WTC11 (cell line): ENCODE results near the gene CELF1. TPM values are rescaled to one million over a fixed set of nuclear protein-coding genes. Genes with fewer than 3 reads are reported as not detected.

Experiments
- ATAC-seq: fragments of 200-7000 bp; cut with Tn5 transposase; 2 replicates; pipeline ENCODE4 v1.10.0; 2021; ENCODE audit warnings: mild to moderate bottlenecking, moderate library complexity
- CTCF ChIA-PET: fragments of 300-600 bp; sonication (Branson Sonifier 250); formaldehyde crosslinking; loops from one replicate; lab custom pipeline; 2021; ENCODE audit warnings: antibody characterized with exemption; lab: Charles Lee
- POLR2A ChIA-PET: fragments of 350-600 bp; sonication (Branson Sonifier 250); formaldehyde crosslinking; loops from one replicate; lab custom pipeline; 2021; ENCODE audit warnings: antibody characterized with exemption; lab: Charles Lee
- DNase-seq: peaks from one replicate; pipeline ENCODE4 v3.0.0; 2021; ENCODE audit warnings: low spot score
- H3K27ac Mint-ChIP-seq: 2 replicates; pipeline ENCODE4 v1.8.0; 2021; ENCODE audit warnings: mixed read lengths
- H3K27me3 Mint-ChIP-seq: 2 replicates; pipeline ENCODE4 v1.8.0; 2021; ENCODE audit warnings: low read depth, mild to moderate bottlenecking, moderate library complexity, mixed read lengths
- H3K36me3 Mint-ChIP-seq: 2 replicates; pipeline ENCODE4 v1.8.0; 2021; ENCODE audit warnings: mixed read lengths
- H3K4me1 Mint-ChIP-seq: 2 replicates; pipeline ENCODE4 v1.8.0; 2022; ENCODE audit warnings: mixed read lengths
- H3K4me3 Mint-ChIP-seq: 2 replicates; pipeline ENCODE4 v1.8.0; 2021; ENCODE audit warnings: mild to moderate bottlenecking, moderate library complexity, mixed read lengths
- H3K9me3 Mint-ChIP-seq: 2 replicates; pipeline ENCODE4 v1.8.0; 2021; ENCODE audit warnings: mixed read lengths
- ELF4 ChIP-seq: sonication (generic); formaldehyde crosslinking; IDR thresholded peaks from 2 replicates; pipeline ENCODE4 v1.8.1; 2022; ENCODE audit warnings: low read depth, mild to moderate bottlenecking, moderate library complexity, missing genetic modification reagents
- JUN ChIP-seq: sonication (generic); formaldehyde crosslinking; IDR thresholded peaks from 2 replicates; pipeline ENCODE4 v1.8.0; 2023; ENCODE audit warnings: mild to moderate bottlenecking, missing genetic modification reagents
- NFATC4 ChIP-seq: fragments of 250-450 bp; sonication (Bioruptor Pico); IDR thresholded peaks from 2 replicates; pipeline ENCODE4 v1.9.0; 2021; ENCODE audit warnings: mild to moderate bottlenecking
- NFYB ChIP-seq: sonication (generic); formaldehyde crosslinking; conservative IDR thresholded peaks from 2 replicates; pipeline ENCODE4 v1.8.0; 2022; ENCODE audit warnings: low read depth, missing genetic modification reagents
- OVOL2 ChIP-seq: fragments of 250-450 bp; sonication (Bioruptor Pico); IDR thresholded peaks from 2 replicates; pipeline ENCODE4 v1.9.0; 2021; ENCODE audit warnings: mild to moderate bottlenecking, borderline replicate concordance
- TEAD4 ChIP-seq: sonication (generic); formaldehyde crosslinking; IDR thresholded peaks from 2 replicates; pipeline ENCODE4 v1.8.0; 2022; ENCODE audit warnings: mild to moderate bottlenecking, missing genetic modification reagents
- ZBTB21 ChIP-seq: sonication (generic); formaldehyde crosslinking; IDR thresholded peaks from 2 replicates; pipeline ENCODE4 v1.8.1; 2023; ENCODE audit warnings: mild to moderate bottlenecking, missing genetic modification reagents, borderline replicate concordance
- ZNF317 ChIP-seq: sonication (generic); formaldehyde crosslinking; IDR thresholded peaks from 2 replicates; pipeline ENCODE4 v1.8.1; 2023; ENCODE audit warnings: low read depth, mild to moderate bottlenecking, moderate library complexity, missing genetic modification reagents, borderline replicate concordance
- total RNA-seq: library from RNA; stranded (reverse); gene quantifications from 3 replicates; pipeline ENCODE4 v1.2.3, GENCODE V29; 2021
- TF ChIP-seq, protein P1 (sequence below): fragments of 250-450 bp; sonication (Bioruptor Pico); IDR thresholded peaks from 2 replicates; pipeline ENCODE4 v1.9.0; 2021; ENCODE audit warnings: moderate library complexity, mild to moderate bottlenecking, inconsistent platforms, borderline replicate concordance
- TF ChIP-seq, protein P2 (sequence below): sonication (generic); formaldehyde crosslinking; IDR thresholded peaks from 2 replicates; pipeline ENCODE4 v1.8.1; 2023; ENCODE audit warnings: mild to moderate bottlenecking, missing genetic modification reagents
- TF ChIP-seq, protein P3 (sequence below): sonication (generic); formaldehyde crosslinking; IDR thresholded peaks from 2 replicates; pipeline ENCODE4 v1.8.0; 2023; ENCODE audit warnings: missing genetic modification reagents, mild to moderate bottlenecking, borderline replicate concordance
- TF ChIP-seq, protein P4 (sequence below): sonication (generic); formaldehyde crosslinking; IDR thresholded peaks from 2 replicates; pipeline ENCODE4 v1.8.1; 2022; ENCODE audit warnings: mild to moderate bottlenecking, missing genetic modification reagents, moderate library complexity, borderline replicate concordance
- TF ChIP-seq, protein P5 (sequence below): fragments of 250-450 bp; sonication (Bioruptor Pico); IDR thresholded peaks from 2 replicates; pipeline ENCODE4 v1.9.0; 2021; ENCODE audit warnings: mild to moderate bottlenecking, borderline replicate concordance
- TF ChIP-seq, protein P6 (sequence below): sonication (generic); formaldehyde crosslinking; IDR thresholded peaks from 2 replicates; pipeline ENCODE4 v1.8.1; 2023; ENCODE audit warnings: mild to moderate bottlenecking, moderate library complexity, missing genetic modification reagents
- TF ChIP-seq, protein P7 (sequence below): fragments of 250-450 bp; sonication (Bioruptor Pico); IDR thresholded peaks from 2 replicates; pipeline ENCODE4 v1.9.0; 2021; ENCODE audit warnings: mild to moderate bottlenecking

CELF1 gene
- total RNA-seq, 1 experiment from 2014 or later: 177 TPM

DNA sequence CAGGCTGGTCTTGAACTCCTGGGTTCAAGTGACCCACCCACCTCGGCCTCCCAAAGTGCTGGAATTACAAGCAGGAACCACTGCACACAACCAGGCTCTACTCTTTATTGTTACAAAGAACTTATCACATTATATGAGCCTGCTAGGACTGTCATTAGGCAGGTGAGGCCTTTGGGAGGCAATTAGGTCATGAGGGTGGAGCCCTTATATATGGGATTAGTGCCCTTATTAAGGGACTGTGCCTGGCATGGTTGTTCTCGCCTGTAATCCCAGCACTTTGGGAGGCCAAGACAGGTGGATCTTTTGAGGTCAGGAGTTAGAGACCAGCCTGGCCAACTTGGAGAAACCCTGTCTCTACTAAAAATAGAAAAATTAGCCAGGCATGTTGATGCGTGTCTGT lies 116.2 kb downstream of the CELF1 start:
- DNase-seq (no peak), ATAC-seq (no peak)
- Mint-ChIP-seq H3K36me3 (no peaks in the 10 kb centered on the region), H3K4me3 (no peak overlapping the region), H3K9me3 (no peaks in the 10 kb centered on the region), H3K4me1 (no peaks in the 10 kb centered on the region), H3K27me3 (no peaks in the 10 kb centered on the region), H3K27ac (no peak overlapping the region)
- POLR2A ChIA-PET: no interaction called here
- CTCF ChIA-PET: interaction anchor here (0.6 to 1.5 kb wide), 2 partner anchors 17 to 26 kb away, joined by 3 to 4 read pairs; no protein-coding TSS in a partner anchor
- TF ChIP-seq ZBTB21 (CRISPR knock-in tag): no peak
- TF ChIP-seq, protein P1, sequence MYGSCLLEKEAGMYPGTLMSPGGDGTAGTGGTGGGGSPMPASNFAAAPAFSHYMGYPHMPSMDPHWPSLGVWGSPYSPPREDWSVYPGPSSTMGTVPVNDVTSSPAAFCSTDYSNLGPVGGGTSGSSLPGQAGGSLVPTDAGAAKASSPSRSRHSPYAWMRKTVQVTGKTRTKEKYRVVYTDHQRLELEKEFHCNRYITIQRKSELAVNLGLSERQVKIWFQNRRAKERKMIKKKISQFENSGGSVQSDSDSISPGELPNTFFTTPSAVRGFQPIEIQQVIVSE (CRISPR knock-in tag): no peak
- no peak for TF ChIP-seq NFATC4 (CRISPR knock-in tag)
- no peak for TF ChIP-seq OVOL2 (CRISPR knock-in tag)
- no peak for TF ChIP-seq JUN (CRISPR knock-in tag)
- TF ChIP-seq NFYB: no peak
- TF ChIP-seq, protein P2, sequence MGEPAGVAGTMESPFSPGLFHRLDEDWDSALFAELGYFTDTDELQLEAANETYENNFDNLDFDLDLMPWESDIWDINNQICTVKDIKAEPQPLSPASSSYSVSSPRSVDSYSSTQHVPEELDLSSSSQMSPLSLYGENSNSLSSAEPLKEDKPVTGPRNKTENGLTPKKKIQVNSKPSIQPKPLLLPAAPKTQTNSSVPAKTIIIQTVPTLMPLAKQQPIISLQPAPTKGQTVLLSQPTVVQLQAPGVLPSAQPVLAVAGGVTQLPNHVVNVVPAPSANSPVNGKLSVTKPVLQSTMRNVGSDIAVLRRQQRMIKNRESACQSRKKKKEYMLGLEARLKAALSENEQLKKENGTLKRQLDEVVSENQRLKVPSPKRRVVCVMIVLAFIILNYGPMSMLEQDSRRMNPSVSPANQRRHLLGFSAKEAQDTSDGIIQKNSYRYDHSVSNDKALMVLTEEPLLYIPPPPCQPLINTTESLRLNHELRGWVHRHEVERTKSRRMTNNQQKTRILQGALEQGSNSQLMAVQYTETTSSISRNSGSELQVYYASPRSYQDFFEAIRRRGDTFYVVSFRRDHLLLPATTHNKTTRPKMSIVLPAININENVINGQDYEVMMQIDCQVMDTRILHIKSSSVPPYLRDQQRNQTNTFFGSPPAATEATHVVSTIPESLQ (CRISPR knock-in tag): no peak
- TF ChIP-seq, protein P3, sequence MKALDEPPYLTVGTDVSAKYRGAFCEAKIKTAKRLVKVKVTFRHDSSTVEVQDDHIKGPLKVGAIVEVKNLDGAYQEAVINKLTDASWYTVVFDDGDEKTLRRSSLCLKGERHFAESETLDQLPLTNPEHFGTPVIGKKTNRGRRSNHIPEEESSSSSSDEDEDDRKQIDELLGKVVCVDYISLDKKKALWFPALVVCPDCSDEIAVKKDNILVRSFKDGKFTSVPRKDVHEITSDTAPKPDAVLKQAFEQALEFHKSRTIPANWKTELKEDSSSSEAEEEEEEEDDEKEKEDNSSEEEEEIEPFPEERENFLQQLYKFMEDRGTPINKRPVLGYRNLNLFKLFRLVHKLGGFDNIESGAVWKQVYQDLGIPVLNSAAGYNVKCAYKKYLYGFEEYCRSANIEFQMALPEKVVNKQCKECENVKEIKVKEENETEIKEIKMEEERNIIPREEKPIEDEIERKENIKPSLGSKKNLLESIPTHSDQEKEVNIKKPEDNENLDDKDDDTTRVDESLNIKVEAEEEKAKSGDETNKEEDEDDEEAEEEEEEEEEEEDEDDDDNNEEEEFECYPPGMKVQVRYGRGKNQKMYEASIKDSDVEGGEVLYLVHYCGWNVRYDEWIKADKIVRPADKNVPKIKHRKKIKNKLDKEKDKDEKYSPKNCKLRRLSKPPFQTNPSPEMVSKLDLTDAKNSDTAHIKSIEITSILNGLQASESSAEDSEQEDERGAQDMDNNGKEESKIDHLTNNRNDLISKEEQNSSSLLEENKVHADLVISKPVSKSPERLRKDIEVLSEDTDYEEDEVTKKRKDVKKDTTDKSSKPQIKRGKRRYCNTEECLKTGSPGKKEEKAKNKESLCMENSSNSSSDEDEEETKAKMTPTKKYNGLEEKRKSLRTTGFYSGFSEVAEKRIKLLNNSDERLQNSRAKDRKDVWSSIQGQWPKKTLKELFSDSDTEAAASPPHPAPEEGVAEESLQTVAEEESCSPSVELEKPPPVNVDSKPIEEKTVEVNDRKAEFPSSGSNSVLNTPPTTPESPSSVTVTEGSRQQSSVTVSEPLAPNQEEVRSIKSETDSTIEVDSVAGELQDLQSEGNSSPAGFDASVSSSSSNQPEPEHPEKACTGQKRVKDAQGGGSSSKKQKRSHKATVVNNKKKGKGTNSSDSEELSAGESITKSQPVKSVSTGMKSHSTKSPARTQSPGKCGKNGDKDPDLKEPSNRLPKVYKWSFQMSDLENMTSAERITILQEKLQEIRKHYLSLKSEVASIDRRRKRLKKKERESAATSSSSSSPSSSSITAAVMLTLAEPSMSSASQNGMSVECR (CRISPR knock-in tag): no peak
- TF ChIP-seq, protein P4, sequence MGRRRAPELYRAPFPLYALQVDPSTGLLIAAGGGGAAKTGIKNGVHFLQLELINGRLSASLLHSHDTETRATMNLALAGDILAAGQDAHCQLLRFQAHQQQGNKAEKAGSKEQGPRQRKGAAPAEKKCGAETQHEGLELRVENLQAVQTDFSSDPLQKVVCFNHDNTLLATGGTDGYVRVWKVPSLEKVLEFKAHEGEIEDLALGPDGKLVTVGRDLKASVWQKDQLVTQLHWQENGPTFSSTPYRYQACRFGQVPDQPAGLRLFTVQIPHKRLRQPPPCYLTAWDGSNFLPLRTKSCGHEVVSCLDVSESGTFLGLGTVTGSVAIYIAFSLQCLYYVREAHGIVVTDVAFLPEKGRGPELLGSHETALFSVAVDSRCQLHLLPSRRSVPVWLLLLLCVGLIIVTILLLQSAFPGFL (CRISPR knock-in tag): no peak
- TF ChIP-seq, protein P5, sequence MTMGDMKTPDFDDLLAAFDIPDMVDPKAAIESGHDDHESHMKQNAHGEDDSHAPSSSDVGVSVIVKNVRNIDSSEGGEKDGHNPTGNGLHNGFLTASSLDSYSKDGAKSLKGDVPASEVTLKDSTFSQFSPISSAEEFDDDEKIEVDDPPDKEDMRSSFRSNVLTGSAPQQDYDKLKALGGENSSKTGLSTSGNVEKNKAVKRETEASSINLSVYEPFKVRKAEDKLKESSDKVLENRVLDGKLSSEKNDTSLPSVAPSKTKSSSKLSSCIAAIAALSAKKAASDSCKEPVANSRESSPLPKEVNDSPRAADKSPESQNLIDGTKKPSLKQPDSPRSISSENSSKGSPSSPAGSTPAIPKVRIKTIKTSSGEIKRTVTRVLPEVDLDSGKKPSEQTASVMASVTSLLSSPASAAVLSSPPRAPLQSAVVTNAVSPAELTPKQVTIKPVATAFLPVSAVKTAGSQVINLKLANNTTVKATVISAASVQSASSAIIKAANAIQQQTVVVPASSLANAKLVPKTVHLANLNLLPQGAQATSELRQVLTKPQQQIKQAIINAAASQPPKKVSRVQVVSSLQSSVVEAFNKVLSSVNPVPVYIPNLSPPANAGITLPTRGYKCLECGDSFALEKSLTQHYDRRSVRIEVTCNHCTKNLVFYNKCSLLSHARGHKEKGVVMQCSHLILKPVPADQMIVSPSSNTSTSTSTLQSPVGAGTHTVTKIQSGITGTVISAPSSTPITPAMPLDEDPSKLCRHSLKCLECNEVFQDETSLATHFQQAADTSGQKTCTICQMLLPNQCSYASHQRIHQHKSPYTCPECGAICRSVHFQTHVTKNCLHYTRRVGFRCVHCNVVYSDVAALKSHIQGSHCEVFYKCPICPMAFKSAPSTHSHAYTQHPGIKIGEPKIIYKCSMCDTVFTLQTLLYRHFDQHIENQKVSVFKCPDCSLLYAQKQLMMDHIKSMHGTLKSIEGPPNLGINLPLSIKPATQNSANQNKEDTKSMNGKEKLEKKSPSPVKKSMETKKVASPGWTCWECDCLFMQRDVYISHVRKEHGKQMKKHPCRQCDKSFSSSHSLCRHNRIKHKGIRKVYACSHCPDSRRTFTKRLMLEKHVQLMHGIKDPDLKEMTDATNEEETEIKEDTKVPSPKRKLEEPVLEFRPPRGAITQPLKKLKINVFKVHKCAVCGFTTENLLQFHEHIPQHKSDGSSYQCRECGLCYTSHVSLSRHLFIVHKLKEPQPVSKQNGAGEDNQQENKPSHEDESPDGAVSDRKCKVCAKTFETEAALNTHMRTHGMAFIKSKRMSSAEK (CRISPR knock-in tag): no peak
- no peak for TF ChIP-seq ZNF317 (CRISPR knock-in tag)
- no peak for TF ChIP-seq TEAD4
- TF ChIP-seq, protein P6, sequence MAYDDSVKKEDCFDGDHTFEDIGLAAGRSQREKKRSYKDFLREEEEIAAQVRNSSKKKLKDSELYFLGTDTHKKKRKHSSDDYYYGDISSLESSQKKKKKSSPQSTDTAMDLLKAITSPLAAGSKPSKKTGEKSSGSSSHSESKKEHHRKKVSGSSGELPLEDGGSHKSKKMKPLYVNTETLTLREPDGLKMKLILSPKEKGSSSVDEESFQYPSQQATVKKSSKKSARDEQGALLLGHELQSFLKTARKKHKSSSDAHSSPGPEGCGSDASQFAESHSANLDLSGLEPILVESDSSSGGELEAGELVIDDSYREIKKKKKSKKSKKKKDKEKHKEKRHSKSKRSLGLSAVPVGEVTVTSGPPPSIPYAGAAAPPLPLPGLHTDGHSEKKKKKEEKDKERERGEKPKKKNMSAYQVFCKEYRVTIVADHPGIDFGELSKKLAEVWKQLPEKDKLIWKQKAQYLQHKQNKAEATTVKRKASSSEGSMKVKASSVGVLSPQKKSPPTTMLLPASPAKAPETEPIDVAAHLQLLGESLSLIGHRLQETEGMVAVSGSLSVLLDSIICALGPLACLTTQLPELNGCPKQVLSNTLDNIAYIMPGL (CRISPR knock-in tag): no peak
- no peak for TF ChIP-seq ELF4 (CRISPR knock-in tag)
- TF ChIP-seq, protein P7, sequence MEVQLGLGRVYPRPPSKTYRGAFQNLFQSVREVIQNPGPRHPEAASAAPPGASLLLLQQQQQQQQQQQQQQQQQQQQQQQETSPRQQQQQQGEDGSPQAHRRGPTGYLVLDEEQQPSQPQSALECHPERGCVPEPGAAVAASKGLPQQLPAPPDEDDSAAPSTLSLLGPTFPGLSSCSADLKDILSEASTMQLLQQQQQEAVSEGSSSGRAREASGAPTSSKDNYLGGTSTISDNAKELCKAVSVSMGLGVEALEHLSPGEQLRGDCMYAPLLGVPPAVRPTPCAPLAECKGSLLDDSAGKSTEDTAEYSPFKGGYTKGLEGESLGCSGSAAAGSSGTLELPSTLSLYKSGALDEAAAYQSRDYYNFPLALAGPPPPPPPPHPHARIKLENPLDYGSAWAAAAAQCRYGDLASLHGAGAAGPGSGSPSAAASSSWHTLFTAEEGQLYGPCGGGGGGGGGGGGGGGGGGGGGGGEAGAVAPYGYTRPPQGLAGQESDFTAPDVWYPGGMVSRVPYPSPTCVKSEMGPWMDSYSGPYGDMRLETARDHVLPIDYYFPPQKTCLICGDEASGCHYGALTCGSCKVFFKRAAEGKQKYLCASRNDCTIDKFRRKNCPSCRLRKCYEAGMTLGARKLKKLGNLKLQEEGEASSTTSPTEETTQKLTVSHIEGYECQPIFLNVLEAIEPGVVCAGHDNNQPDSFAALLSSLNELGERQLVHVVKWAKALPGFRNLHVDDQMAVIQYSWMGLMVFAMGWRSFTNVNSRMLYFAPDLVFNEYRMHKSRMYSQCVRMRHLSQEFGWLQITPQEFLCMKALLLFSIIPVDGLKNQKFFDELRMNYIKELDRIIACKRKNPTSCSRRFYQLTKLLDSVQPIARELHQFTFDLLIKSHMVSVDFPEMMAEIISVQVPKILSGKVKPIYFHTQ (CRISPR knock-in tag): no peak
